NCI-H82 (cell line): ENCODE data around the gene PSENEN.
"Not testable (repeated sequence)": the region's sequence is repeated elsewhere in the genome, so short reads cannot be mapped to it uniquely, and the experiment has no call there.

Experiments
- DNase-seq: peaks from one replicate; lab custom pipeline; 2025; lab: John Stamatoyannopoulos, UW

The PSENEN gene

DNA sequence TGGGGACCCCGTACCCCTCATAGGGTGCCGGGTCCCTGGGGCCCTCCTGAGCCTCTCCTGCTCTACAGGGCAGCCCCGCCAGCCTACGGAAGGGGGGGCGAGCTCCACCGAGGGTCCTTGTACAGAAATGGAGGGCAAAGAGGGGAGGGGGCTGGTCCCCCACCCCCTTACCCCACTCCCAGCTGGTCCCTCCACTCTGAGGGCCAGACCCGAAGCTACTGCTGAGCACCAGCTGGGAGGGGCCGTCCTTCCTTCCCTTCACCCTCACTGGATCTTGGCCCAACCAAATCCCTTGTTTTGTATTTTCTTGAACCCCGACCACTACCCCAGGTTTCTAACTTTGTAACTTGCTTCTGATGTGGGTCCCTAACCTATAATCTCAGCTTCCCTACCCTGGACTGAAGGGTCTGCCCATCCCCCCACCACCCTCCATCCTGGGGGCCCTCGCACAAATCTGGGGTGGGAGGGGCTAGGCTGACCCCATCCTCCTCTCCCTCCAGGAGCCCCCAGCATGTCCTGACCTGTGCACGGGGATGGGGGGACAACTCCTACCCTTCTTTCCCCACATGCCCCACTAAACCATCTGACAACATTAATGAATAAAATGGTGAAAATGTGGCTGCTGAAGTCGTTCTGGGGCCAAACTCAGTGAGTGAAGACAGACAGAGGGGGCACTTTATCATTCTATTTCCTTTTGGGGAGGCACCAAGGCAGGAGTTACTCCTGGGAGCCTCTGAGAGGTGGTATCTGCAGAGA lies 42.9 kb downstream of the PSENEN start:
- no peak for DNase-seq

DNA sequence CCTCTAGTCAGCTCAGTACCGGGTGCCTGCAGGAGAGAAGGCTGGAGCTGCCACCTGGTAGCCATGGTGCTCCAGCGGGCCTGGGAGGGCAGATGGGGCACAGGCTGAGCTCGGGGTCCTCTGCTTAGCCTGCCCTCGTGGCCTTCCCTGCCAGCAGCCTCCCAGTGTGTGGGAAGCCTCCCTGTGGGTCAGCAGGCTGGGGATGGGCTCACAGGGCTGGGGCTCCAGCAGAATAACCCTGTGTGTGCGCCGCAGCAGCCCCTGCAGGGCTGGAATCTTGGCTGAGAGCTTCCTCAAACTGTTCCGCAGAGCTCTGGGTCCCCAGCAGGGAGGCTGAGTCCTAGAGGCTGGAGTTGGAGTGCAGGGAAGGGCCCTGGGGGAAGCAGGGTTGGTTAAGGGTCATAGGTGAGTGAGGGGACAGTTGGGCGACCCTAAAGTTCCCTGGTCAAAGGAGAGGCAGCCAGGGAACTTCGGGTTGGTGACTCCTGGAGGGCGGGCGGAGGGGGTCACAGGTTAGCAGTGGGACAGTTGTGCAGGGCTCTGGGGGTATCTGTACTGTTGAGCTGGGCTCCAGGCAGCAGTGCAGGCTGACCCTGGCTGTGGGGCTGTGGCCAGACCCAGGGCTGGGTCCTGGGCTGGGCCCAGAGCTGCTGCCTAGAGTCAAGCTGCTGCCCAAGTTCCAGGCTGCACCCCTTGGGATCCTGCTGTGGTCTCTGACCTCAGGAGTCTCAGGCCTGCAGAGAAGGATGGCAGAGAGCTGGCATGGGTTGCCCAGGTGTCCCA lies 43.9 kb downstream of the PSENEN start:
- DNase-seq, result no peak

DNA sequence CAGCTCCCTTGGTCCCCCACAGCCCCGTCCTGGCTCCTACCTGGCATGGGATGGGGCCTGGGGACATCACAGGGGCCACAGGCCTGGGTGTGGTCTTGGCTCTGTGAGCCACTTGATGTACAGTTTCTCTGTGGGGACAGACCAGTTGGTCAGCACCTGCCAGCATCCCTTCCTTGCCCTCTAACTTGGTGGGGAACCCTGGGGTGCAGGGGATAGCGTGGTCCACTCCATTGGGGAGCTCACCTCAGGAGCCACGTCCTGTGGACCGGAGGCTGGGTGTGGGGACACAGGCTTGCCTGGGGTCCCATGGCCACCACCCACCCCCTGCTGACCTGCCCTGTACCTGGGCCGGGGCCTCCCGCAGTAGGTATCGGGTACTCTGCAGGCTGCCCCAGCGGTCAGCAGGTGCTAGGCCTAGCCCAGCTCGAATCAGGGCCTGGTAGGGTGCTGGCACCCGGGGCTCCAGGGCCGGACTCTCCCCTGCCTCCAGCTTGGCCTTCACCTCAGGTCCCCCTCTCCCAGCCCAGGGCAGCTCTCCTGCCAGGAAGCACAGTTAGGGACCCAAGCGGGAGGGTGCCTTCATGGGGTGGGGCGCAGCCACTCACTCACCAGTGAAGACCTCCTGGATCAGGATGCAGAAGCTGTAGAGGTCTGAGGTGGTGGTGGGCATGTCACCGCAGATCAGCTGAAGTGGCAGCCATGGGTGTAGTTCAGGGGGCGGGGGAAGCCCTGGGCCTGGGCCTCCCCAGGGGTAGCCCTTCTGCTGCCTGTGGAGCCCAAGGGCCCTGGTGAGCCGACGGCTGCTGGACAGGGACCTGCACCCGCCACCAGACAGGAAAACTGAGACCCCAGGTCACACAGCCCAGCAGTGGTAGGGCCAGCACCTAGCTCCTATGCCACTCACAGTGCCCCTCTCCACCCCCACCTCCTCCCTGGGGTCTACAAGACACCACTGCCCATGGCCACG lies 44.8 kb downstream of the PSENEN start:
- no peak for DNase-seq

DNA sequence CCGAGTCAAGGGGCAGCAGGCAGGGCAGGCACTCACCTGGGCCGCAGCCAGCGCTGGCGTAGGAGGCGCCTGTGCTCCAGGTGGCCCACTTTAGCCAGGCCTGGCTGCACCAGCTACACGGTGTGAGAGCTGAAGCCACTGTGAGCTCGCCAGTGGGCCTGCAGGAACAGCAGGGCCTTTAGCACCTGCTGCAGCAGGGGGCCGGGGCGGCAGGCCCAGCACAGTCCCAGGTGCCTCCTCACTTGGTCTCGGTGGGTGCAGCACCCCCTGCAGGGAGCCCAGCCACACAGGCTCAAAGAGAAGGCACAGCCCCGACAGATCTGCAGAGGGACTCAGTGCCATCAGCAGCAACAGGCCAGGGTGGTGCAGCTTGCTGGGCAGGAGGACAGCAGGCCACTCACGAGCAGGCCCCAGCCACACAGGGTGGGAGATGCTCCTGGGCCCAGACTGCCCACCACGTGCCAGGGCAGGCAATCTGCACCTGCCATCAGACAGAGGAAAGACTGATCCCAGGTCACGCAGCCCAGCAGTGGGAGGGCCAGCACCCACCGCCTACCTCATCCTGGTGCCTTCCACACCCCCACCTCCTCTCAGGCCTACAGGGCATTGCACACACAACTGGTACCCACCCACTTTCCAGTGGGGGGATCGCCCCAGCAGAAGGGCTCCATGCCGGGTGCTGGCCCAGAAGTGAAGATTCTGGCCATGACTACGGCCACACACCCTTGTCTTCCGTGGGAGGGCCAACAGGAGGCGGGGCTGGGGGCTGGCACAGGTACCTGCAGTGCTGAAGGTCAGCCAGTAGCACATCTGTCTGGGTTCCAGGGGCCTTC lies 45.7 kb downstream of the PSENEN start:
- peak; percentile 39 for DNase-seq

DNA sequence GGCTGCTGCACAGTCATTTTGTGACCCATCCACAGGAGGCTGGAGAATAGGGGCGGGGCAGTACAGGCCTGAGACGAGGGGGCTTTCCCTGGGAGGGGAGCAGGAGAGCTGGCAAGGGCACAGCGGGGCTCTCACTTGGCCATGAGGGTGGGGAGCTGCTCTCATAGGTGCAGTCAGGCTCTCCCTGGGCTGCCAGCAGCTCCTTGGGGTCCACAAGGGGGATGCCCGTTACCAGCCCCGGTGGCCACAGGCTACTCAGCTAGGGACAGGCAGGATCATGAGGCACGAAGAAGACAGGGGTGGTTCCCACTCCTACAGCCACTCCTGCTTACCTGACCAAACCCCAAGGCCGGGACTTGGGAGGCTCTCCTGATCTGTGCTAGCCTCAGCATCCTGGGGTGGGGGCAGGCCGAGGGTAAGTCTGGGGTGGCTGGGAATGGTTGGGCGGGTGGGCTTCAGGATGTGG lies 46.4 kb downstream of the PSENEN start:
- DNase-seq, result no peak

DNA sequence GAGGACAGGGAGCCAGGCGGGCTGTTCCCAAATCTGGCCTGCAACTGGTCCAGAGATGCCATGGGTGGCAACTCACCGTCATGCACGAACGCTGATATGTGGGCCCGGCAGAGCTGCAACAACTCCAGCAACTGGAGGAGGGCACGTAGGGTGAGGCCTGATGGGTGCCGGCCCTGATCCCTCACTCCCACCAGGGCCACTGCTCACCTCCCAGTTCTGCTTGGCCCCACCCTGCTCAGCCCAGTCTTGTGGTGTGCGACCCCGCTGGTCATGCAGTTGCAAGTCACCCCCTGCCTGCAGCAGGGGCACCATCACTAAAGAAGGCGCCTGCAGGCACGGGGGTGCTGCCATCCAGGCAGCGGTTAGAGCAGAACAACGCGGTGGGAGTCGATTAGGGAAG lies 46.9 kb downstream of the PSENEN start:
- DNase-seq, result no peak

DNA sequence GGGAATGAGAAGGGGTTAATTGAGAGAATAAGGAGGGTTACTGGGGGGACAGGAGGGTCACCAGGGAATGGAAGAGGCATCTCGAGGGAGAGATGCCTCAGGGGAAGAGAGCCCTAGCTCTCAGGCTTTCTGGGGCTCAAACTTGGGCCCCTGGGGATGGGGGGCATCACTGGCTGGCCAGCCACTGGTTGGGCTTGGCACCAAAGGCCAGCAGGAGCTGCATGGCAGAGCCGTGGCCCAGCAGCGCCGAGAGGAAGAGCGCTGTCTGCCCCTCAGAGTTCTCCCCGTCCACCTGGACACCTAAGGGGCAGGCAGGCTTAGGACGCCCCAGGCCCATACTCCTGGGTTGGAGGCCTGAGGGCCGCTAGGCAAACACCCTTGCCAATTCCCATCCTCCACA lies 47.4 kb downstream of the PSENEN start:
- no peak for DNase-seq

DNA sequence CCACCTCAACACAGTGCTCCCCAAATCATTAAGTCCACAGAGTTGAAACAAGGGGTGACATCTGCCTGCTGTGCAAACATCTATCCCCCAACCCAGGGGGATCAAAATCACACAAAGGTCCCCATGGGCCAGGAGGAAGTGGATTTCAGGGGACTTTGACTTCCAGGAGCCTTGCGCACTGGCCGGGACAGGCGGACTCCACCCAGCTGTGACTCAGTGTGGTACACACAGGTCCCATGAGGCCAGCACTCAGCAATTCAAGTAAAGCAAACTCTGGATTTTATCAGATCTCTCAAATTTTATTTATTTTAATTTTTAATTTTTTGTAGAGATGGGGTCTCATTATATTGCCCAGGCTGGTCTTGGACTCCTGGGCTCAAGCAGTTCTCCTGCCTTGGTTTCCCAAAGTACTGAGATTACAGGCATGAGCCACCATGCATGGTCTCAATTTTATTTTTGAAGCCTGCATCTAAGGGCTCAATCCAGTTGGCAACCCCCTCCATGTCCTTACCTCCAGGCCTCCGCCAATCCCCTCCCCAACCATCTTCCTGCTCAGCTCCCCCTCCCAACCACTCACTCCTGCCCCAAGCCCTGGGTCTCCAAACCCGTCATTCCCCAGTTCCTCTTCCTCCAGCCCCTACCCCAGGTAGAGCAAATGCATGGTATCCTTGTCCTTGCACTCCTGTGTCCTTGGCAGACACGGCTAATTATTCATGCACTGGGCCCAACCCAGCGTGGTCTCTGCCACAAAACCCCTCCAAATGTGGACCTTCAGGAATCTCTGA lies 48.1 kb downstream of the PSENEN start:
- no peak for DNase-seq

DNA sequence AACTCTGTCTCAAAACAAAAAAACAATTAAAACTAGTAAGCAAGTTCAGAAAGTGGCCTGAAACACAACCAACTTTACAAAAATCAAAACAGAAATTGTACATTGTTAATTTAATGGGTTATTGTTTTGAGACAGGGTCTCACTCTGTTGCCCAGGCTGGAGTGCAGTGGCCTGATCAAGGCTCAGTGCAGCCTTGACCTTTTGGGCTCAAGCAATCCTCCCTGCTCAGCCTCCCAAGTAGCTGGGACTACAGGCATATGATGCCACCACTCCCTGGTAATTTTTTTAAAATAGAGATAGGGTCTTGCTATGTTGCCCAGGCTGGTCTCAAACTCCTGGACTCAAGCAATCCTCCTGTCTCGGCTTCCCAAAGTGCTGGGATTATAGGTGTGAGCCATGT lies 50.1 kb downstream of the PSENEN start:
- DNase-seq, result not testable (repeated sequence)
